Raji (cell line): ENCODE data around the gene GADD45A.

Source experiments
- POLR2A ChIP-seq: IDR thresholded peaks from 2 replicates; pipeline ENCODE4 v1.6.1; 2011; ENCODE audit warnings: low read depth, low read length, control low read depth; ENCODE audit not compliant: insufficient read depth

Gene GADD45A

GRCh38 chr1:67696708-67697107 is 11.7 kb downstream of the GADD45A start:
- no peak for TF ChIP-seq POLR2A

- TF ChIP-seq POLR2A = no peak
These were observed 15.2 kb downstream of the GADD45A start for GRCh38 chr1:67700220-67700619.

- no peak for TF ChIP-seq POLR2A
These were observed 15.8 kb downstream of the GADD45A start for GRCh38 chr1:67700692-67701410.

- no peak for TF ChIP-seq POLR2A
These were observed 16.9 kb downstream of the GADD45A start for GRCh38 chr1:67701876-67702275.

- TF ChIP-seq POLR2A = no peak
These were observed 19.4 kb downstream of the GADD45A start for GRCh38 chr1:67704351-67704750.

GRCh38 chr1:67705735-67706453 is 20.9 kb downstream of the GADD45A start:
- TF ChIP-seq POLR2A = no peak

- no peak for TF ChIP-seq POLR2A
These were observed 23.6 kb downstream of the GADD45A start for GRCh38 chr1:67708606-67709005.

GRCh38 chr1:67710417-67710816 is 25.4 kb downstream of the GADD45A start:
- TF ChIP-seq POLR2A = no peak

GRCh38 chr1:67711158-67711854 is 26.3 kb downstream of the GADD45A start:
- no peak for TF ChIP-seq POLR2A

- TF ChIP-seq POLR2A = no peak
These were observed 26.8 kb downstream of the GADD45A start for GRCh38 chr1:67711855-67712212.

GRCh38 chr1:67713057-67713846 is 28.3 kb downstream of the GADD45A start:
- TF ChIP-seq POLR2A = peak; percentile 55; the same call in 1 of the 2 replicates

- no peak for TF ChIP-seq POLR2A
These were observed 30.8 kb downstream of the GADD45A start for GRCh38 chr1:67715819-67716218.

GRCh38 chr1:67716800-67717199 is 31.8 kb downstream of the GADD45A start:
- TF ChIP-seq POLR2A = no peak

- no peak for TF ChIP-seq POLR2A
These were observed 32.9 kb downstream of the GADD45A start for GRCh38 chr1:67717876-67718275.

GRCh38 chr1:67719329-67720196 is 34.6 kb downstream of the GADD45A start:
- no peak for TF ChIP-seq POLR2A

- TF ChIP-seq POLR2A = no peak
These were observed 36.1 kb downstream of the GADD45A start for GRCh38 chr1:67721112-67721511.
